Esophagus muscularis mucosa (tissue), 3 donors: ENCODE measurements around the gene SYNJ1.
"Not testable (repeated sequence)": the region's sequence is repeated elsewhere in the genome, so short reads cannot be mapped to it uniquely, and the experiment has no call there.

Experiments
- CTCF ChIP-seq, 3 experiments: fragments of 200-600 bp in 2 of 3; fragments of 450-650 bp in 1 of 3; sonication (generic) in 2 of 3; IDR thresholded peaks; one replicate each; pipeline ENCODE4 v1.5.1; 2017 to 2019; ENCODE audit warnings: antibody characterized with exemption in 3 of 3, mild to moderate bottlenecking in 2 of 3, moderate library complexity in 1 of 3
- POLR2A ChIP-seq: fragments of 450-650 bp; IDR thresholded peaks from one replicate; pipeline ENCODE4 v1.6.1; 2017; ENCODE audit warnings: antibody characterized with exemption, moderate library complexity, mild to moderate bottlenecking, low read depth

GRCh38 chr21:32664095-32664494 is 63.7 kb downstream of the SYNJ1 start:
- TF ChIP-seq CTCF (IDR thresholded peaks at IDR 0.05); POLR2A: not testable (repeated sequence)
